Esophagus squamous epithelium (tissue), 4 donors: ENCODE results near the gene RRBP1.

Experiments used
- POLR2A ChIP-seq, 4 donors: fragments of 450-650 bp; IDR thresholded peaks; one replicate each; pipeline ENCODE4 v1.6.1; 2017; ENCODE audit warnings: antibody characterized with exemption in 4 of 4, mild to moderate bottlenecking in 4 of 4, moderate library complexity in 3 of 4
- TF ChIP-seq, protein P1 (sequence below), 6 experiments: fragments of 450-650 bp in 4 of 6; fragments of 200-600 bp in 2 of 6; sonication (generic) in 2 of 6; IDR thresholded peaks; one replicate each; pipeline ENCODE4 v1.5.1; 2016 to 2019; ENCODE audit warnings: antibody characterized with exemption in 6 of 6, mild to moderate bottlenecking in 4 of 6, moderate library complexity in 4 of 6

GRCh38 chr20:17640875-17641378 is 41.1 kb downstream of the RRBP1 start:
- TF ChIP-seq, protein P1, sequence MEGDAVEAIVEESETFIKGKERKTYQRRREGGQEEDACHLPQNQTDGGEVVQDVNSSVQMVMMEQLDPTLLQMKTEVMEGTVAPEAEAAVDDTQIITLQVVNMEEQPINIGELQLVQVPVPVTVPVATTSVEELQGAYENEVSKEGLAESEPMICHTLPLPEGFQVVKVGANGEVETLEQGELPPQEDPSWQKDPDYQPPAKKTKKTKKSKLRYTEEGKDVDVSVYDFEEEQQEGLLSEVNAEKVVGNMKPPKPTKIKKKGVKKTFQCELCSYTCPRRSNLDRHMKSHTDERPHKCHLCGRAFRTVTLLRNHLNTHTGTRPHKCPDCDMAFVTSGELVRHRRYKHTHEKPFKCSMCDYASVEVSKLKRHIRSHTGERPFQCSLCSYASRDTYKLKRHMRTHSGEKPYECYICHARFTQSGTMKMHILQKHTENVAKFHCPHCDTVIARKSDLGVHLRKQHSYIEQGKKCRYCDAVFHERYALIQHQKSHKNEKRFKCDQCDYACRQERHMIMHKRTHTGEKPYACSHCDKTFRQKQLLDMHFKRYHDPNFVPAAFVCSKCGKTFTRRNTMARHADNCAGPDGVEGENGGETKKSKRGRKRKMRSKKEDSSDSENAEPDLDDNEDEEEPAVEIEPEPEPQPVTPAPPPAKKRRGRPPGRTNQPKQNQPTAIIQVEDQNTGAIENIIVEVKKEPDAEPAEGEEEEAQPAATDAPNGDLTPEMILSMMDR (IDR thresholded peaks at IDR 0.05), result no peak
- TF ChIP-seq POLR2A (IDR thresholded peaks at IDR 0.05), result no peak
